Glomerular visceral epithelial cell (primary cell): ENCODE measurements around the gene COL5A2.
A peak's percentile ranks its signal among the peaks of the same experiment; 100 is the strongest.

ENCODE experiments used
- DNase-seq: peaks from one replicate; pipeline ENCODE4 v3.0.0-alpha.2; 2016; ENCODE audit errors: extremely low spot score

Gene COL5A2

GRCh38 chr2:189178726-189179569 lies 613 bp downstream of the COL5A2 start:
- DNase-seq: peak; percentile 48

- no peak for DNase-seq
These were observed 1.5 kb downstream of the COL5A2 start for GRCh38 chr2:189178054-189178453.

GRCh38 chr2:189177251-189177840 lies 2.2 kb downstream of the COL5A2 start:
- no peak for DNase-seq

GRCh38 chr2:189176516-189176915 lies 3.0 kb downstream of the COL5A2 start:
- no peak for DNase-seq

- no peak for DNase-seq
These were observed 3.6 kb downstream of the COL5A2 start for GRCh38 chr2:189175869-189176433.

GRCh38 chr2:189171956-189172609 lies 7.5 kb downstream of the COL5A2 start:
- DNase-seq: no peak

- DNase-seq: no peak
These were observed 10.6 kb downstream of the COL5A2 start for GRCh38 chr2:189168856-189169499.

GRCh38 chr2:189165656-189166380 lies 13.7 kb downstream of the COL5A2 start:
- DNase-seq: no peak

- DNase-seq: no peak
These were observed 14.8 kb downstream of the COL5A2 start for GRCh38 chr2:189164746-189165145.

- DNase-seq: peak; percentile 10
These were observed 15.7 kb downstream of the COL5A2 start for GRCh38 chr2:189163889-189164288.

GRCh38 chr2:189162566-189162965 lies 17.0 kb downstream of the COL5A2 start:
- no peak for DNase-seq

GRCh38 chr2:189161894-189162293 lies 17.7 kb downstream of the COL5A2 start:
- DNase-seq: no peak

GRCh38 chr2:189159717-189160116 lies 19.8 kb downstream of the COL5A2 start:
- no peak for DNase-seq

GRCh38 chr2:189159273-189159672 lies 20.3 kb downstream of the COL5A2 start:
- DNase-seq: no peak

GRCh38 chr2:189157939-189158338 lies 21.6 kb downstream of the COL5A2 start:
- DNase-seq: no peak

GRCh38 chr2:189157456-189157855 lies 22.1 kb downstream of the COL5A2 start:
- DNase-seq: no peak

GRCh38 chr2:189155795-189156194 lies 23.8 kb downstream of the COL5A2 start:
- DNase-seq: no peak

- no peak for DNase-seq
These were observed 25.9 kb downstream of the COL5A2 start for GRCh38 chr2:189153619-189154018.

GRCh38 chr2:189152483-189152882 lies 27.1 kb downstream of the COL5A2 start:
- no peak for DNase-seq

GRCh38 chr2:189151906-189152305 lies 27.7 kb downstream of the COL5A2 start:
- DNase-seq: no peak

- no peak for DNase-seq
These were observed 29.5 kb downstream of the COL5A2 start for GRCh38 chr2:189150033-189150432.
